ENCODE results near the gene CSNK1G2. TPM values are rescaled to one million over a fixed set of nuclear protein-coding genes. Genes with fewer than 3 reads are reported as not detected.

CSNK1G2 gene
- total and polyA plus RNA-seq, 2 experiments from 2014 or later: 39.6 to 147 TPM

- H3K27me3 Mint-ChIP-seq (ENCODE audit: insufficient read depth, low read depth, poor library complexity): peaks cover 16% of the 10 kb centered on the region
- H3K36me3 Mint-ChIP-seq (ENCODE audit: low read depth): peaks cover 2% of the 10 kb centered on the region; the same call in 2 of the 3 replicates
- H3K79me2 ChIP-seq (replicated peaks; ENCODE audit: insufficient read depth): peaks cover 13% of the 10 kb centered on the region
- H3K27ac Mint-ChIP-seq: no peak overlapping the region
- H3F3A ChIP-seq (replicated peaks; ENCODE audit: low read depth): peaks cover 7% of the 10 kb centered on the region
- ATAC-seq (no peak), DNase-seq (ENCODE audit: low spot score) (no peak)
- peaks cover 4% of the 10 kb centered on the region for H4K20me1 ChIP-seq (replicated peaks; ENCODE audit: insufficient read depth)
- no peaks in the 10 kb centered on the region for H3K36me3 ChIP-seq (ENCODE audit: insufficient read depth)
- no peak overlapping the region for H3K27ac ChIP-seq (ENCODE audit: low read depth)
- no peak overlapping the region for H2AFZ ChIP-seq
- no peak overlapping the region for H3K4me3 ChIP-seq
- peaks cover 9% of the 10 kb centered on the region; the same call in 1 of the 3 replicates for H3K9me3 Mint-ChIP-seq
- H3K9me2 ChIP-seq (ENCODE audit: insufficient read depth): no peaks in the 10 kb centered on the region
- peaks cover 12% of the 10 kb centered on the region for H3K4me1 ChIP-seq (ENCODE audit: insufficient read depth)
- peaks cover 10% of the 10 kb centered on the region for H3K4me1 Mint-ChIP-seq
- TF ChIP-seq STAT1 (IDR thresholded peaks at IDR 0.05; ENCODE audit: unreplicated experiment): no peak
- TF ChIP-seq POLR2AphosphoS5 (IDR thresholded peaks at IDR 0.05; ENCODE audit: low read depth): no peak
- TF ChIP-seq CTCF (conservative IDR thresholded peaks at IDR 0.05; ENCODE audit: low read depth in 2 of 2): no peak
- no peak for TF ChIP-seq NANOG (IDR thresholded peaks at IDR 0.05; ENCODE audit: borderline replicate concordance)
- TF ChIP-seq ZNF331 (CRISPR knock-in tag; IDR thresholded peaks at IDR 0.05; ENCODE audit: low read depth): no peak
- TF ChIP-seq ETS1 (IDR thresholded peaks at IDR 0.05): no peak
- no peak for TF ChIP-seq JUNB (IDR thresholded peaks at IDR 0.05; ENCODE audit: unreplicated experiment)
- no peak for TF ChIP-seq EZH2 (IDR thresholded peaks at IDR 0.05; ENCODE audit: low read depth, unreplicated experiment)
- TF ChIP-seq, protein P1, sequence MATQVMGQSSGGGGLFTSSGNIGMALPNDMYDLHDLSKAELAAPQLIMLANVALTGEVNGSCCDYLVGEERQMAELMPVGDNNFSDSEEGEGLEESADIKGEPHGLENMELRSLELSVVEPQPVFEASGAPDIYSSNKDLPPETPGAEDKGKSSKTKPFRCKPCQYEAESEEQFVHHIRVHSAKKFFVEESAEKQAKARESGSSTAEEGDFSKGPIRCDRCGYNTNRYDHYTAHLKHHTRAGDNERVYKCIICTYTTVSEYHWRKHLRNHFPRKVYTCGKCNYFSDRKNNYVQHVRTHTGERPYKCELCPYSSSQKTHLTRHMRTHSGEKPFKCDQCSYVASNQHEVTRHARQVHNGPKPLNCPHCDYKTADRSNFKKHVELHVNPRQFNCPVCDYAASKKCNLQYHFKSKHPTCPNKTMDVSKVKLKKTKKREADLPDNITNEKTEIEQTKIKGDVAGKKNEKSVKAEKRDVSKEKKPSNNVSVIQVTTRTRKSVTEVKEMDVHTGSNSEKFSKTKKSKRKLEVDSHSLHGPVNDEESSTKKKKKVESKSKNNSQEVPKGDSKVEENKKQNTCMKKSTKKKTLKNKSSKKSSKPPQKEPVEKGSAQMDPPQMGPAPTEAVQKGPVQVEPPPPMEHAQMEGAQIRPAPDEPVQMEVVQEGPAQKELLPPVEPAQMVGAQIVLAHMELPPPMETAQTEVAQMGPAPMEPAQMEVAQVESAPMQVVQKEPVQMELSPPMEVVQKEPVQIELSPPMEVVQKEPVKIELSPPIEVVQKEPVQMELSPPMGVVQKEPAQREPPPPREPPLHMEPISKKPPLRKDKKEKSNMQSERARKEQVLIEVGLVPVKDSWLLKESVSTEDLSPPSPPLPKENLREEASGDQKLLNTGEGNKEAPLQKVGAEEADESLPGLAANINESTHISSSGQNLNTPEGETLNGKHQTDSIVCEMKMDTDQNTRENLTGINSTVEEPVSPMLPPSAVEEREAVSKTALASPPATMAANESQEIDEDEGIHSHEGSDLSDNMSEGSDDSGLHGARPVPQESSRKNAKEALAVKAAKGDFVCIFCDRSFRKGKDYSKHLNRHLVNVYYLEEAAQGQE (IDR thresholded peaks at IDR 0.05; ENCODE audit: unreplicated experiment): no peak
- no peak for TF ChIP-seq EZH2phosphoT487 (IDR thresholded peaks at IDR 0.05; ENCODE audit: unreplicated experiment)
- TF ChIP-seq CREB1 (CRISPR knock-in tag; IDR thresholded peaks at IDR 0.05; ENCODE audit: low read depth): no peak
- TF ChIP-seq ZNF462 (CRISPR knock-in tag; IDR thresholded peaks at IDR 0.05): no peak
- H3K4me2 ChIP-seq: no peak overlapping the region
- no peak overlapping the region for H3K4me3 Mint-ChIP-seq
- no peaks in the 10 kb centered on the region for H3K27me3 ChIP-seq (ENCODE audit: insufficient read depth)
Measured at GRCh38 chr19:1938071-1938470, 2.9 kb upstream of the CSNK1G2 start.

Measured in GM23338 (cell line).